Erythroblast (primary cell): Measurements from ENCODE around the gene OPA1.

Source experiments
- DNase-seq, 2 experiments: peaks; one replicate each; lab custom pipeline; 2025; lab: John Stamatoyannopoulos, UW
- GATA1 ChIP-seq: IDR thresholded peaks from 2 replicates; pipeline ENCODE4 v1.6.1; 2011; ENCODE audit warnings: low read depth, mild to moderate bottlenecking, control low read depth, low read length, moderate library complexity
- POLR2A ChIP-seq: IDR thresholded peaks from 2 replicates; pipeline ENCODE4 v1.6.1; 2011; ENCODE audit warnings: mild to moderate bottlenecking, low read length

OPA1 gene

GRCh38 chr3:193688834-193689714 lies 96.1 kb downstream of the OPA1 start:
- TF ChIP-seq POLR2A (no peak), GATA1 (no peak)
- peak; percentile 64 to 75 for DNase-seq

GRCh38 chr3:193693774-193694173 lies 100.8 kb downstream of the OPA1 start:
- TF ChIP-seq GATA1 (no peak), POLR2A (no peak)
- no peak for DNase-seq

GRCh38 chr3:193701953-193702635 lies 109.1 kb downstream of the OPA1 start:
- DNase-seq, result no peak
- TF ChIP-seq POLR2A (no peak), GATA1 (no peak)

GRCh38 chr3:193702967-193703366 lies 110.0 kb downstream of the OPA1 start:
- TF ChIP-seq POLR2A, result no peak
- DNase-seq, result no peak

DNA sequence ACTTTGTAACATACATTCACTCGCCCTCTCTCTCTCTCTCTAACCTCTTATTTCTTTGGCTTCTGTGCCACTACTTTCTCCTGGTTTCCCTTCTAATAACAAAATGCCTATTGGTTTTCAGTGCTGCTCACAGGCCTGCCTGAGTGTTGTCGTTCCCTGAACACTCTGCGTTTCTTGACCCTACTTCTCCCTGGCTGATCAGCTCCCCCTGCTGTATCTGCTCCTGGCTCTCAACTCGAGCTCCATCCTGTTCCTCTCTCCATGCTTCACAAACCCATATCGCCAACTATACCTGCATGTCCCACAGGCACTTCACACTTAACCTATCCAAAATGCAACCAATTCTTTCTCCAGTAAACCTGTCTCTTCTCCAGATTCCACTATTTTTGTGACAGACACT lies 111.4 kb downstream of the OPA1 start:
- DNase-seq, result peak; percentile 64 to 66
- no peak for TF ChIP-seq POLR2A
- no peak for TF ChIP-seq GATA1

GRCh38 chr3:193708270-193708669 lies 115.3 kb downstream of the OPA1 start:
- DNase-seq, result no peak
- no peak for TF ChIP-seq POLR2A
- no peak for TF ChIP-seq GATA1

DNA sequence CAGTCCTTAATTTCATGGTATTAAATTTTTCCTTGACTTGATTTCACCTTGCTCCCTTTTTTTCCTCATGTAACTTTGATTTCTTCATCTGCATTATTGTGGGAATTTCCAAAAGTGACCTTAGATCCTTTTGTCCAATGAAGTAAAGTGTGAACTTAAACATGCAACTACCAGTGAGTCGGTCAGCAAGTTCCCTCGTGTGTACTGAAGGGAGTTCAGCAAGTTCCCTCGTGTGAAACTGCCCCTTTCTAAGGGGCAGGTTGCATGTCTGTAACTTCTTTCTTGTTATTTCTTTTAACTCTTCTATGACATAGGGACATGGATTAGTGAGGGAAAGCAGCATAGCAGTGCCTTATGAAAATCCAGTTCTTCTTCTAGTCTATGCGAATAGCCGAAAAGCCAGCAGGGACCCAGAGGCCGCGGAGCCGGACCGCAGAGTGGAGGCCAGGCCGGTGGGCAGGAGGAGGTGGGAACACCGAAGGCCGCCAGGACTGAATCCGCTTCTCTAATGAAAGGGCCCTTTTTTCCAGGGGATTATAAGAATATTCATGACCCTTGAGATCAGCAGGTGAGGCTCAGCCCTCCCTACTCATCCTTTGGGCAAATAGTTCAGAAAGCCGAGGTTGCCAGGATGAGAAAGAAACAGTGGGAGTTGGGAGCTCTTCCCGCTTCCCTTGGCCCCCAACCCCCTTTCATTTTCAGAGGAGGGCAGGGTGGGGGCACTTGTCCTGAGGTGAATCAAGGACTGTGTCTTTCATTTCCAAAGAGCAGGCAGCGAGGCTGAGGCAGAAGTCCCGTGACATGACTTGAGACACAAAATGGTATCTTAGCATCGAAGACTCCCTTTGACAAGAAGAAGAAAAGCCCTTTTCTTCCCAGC lies 117.5 kb downstream of the OPA1 start:
- TF ChIP-seq POLR2A, result no peak
- no peak for TF ChIP-seq GATA1
- DNase-seq, result no peak

DNA sequence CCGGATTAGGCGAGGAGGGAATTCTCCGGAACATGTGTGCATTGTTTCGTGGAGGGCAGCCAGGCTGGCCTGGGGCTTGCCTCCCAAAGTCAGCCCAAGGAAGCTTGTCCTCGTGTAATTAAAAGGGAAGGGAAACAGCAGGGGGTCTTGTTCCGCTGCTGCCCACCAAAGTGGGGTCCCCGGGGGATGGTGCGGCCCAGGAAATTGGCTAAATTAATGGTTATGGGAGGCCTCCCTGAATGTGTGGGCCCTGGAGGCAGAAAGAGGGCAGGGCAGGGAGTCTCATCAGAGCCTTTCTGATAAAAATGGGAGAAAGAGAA lies 118.1 kb downstream of the OPA1 start:
- no peak for TF ChIP-seq GATA1
- no peak for TF ChIP-seq POLR2A
- no peak for DNase-seq

DNA sequence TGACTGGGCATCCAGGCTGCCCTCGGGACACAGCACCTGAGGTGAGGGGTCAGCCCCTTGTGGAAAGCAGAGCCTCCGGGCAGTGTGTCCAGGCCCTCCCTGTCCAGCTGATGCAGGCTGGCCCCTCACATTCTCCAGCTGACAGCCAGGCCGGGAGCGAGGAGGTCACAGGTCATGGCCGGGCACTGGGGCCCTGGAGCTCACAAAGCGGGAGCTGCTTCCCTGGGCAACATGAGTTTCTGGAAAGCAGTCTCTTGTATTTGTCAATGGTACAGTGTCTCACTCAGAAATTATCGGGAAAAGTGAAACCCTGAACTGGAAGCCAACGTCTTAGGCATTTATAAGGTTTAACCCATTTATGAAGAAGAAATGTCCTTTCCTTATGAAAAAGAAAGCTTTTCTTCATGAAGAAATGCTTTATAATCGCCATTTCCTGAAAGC lies 118.5 kb downstream of the OPA1 start:
- no peak for DNase-seq
- TF ChIP-seq GATA1 (no peak), POLR2A (no peak)

- no peak for DNase-seq
- no peak for TF ChIP-seq POLR2A
- no peak for TF ChIP-seq GATA1
These were observed 119.1 kb downstream of the OPA1 start for GRCh38 chr3:193711964-193712598.

DNA sequence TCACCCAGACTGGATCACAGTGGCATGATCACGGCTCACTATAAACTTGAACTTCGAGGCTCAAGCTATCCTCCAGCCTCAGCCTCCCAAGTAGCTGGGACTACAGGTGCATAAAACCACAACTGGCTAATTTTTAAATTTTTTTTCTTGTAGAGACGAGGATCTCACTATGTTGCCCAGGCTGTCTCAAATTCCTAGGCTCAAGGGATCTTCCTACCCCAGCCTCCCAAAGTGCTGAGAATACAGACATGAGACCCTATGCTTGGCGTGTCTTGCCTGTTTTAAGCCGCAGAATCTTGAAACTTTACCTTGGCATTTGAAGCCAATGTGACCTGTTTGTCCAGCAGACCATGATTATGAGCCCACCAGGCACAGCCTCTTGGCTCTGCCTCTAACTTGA lies 119.9 kb downstream of the OPA1 start:
- no peak for TF ChIP-seq POLR2A
- TF ChIP-seq GATA1, result no peak
- no peak for DNase-seq

GRCh38 chr3:193714523-193715137 lies 121.6 kb downstream of the OPA1 start:
- TF ChIP-seq POLR2A (no peak), GATA1 (no peak)

DNA sequence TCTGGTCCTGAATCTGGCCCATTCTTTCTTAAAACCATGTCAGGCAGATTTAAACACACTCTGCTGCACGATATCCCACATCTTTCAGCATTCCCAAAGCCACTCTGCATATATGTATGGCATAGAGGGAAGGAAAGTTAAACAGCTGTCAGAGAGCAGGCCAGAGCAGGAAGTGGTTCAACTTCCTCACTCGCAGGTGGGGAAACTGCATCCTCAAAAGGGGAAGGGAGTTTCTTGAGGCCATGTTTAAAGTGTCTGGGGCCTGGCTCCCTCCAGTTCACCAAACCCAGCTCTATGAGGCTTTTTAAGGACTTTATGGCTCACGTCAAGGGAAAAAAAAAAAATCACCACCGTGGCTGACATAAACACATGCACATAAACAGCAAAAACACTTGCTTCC lies 123.1 kb downstream of the OPA1 start:
- DNase-seq, result no peak
- TF ChIP-seq GATA1 (no peak), POLR2A (no peak)

More at GRCh38 chr3:193714523-193715137, 121.6 kb downstream of the OPA1 start:
- DNase-seq, result peak; percentile 25 to 32
